H1 (cell line): ENCODE measurements around the gene SMG9. TPM values are rescaled to one million over a fixed set of nuclear protein-coding genes. Genes with fewer than 3 reads are reported as not detected.

Source experiments
- FOSL1 ChIP-seq: IDR thresholded peaks from 2 replicates; pipeline ENCODE4 v1.6.1; 2011; ENCODE audit warnings: mild to moderate bottlenecking, low read depth, low read length, moderate library complexity; ENCODE audit not compliant: insufficient read depth
- KDM5A ChIP-seq: fragments of 200-600 bp; IDR thresholded peaks from 2 replicates; pipeline ENCODE4 v1.7.1; 2012; ENCODE audit warnings: mild to moderate bottlenecking, low read length, inconsistent platforms, mixed read lengths
- NRF1 ChIP-seq: IDR thresholded peaks from 2 replicates; pipeline ENCODE4 v1.6.1; 2011; ENCODE audit warnings: mild to moderate bottlenecking, low read depth, low read length, improper control_type of control experiment
- polyA plus RNA-seq, 7 experiments: library from polyadenylated mRNA; depleted of rRNA in 3 of 7; stranded (reverse) in 5 of 7; unstranded in 2 of 7; fragments of >200 nt in 5 of 7; fragments of 200-250 nt in 2 of 7; gene quantifications; 1 replicate in 5 of 7; 2 replicates in 1 of 7; 4 replicates in 1 of 7; pipeline versions ENCODE4 v1.2.1 to v1.2.3, GENCODE V29; 2011 to 2013; ENCODE audit warnings: missing spikeins in 2 of 7, mixed read lengths in 2 of 7
- total RNA-seq: library from RNA; stranded (reverse); fragmentation: NEBNext Ultra II Directional; extraction: Animal tissue kit (Norgen Biotek cat#: 25700); gene quantifications from 2 replicates; pipeline ENCODE4 v1.2.1, GENCODE V29; 2021

Gene SMG9
- total and polyA plus RNA-seq, 2 of the 8 experiments (the other 6 are each of a cell fraction or from before 2014, with no cell fraction given), result 20.4 to 28.7 TPM

DNA sequence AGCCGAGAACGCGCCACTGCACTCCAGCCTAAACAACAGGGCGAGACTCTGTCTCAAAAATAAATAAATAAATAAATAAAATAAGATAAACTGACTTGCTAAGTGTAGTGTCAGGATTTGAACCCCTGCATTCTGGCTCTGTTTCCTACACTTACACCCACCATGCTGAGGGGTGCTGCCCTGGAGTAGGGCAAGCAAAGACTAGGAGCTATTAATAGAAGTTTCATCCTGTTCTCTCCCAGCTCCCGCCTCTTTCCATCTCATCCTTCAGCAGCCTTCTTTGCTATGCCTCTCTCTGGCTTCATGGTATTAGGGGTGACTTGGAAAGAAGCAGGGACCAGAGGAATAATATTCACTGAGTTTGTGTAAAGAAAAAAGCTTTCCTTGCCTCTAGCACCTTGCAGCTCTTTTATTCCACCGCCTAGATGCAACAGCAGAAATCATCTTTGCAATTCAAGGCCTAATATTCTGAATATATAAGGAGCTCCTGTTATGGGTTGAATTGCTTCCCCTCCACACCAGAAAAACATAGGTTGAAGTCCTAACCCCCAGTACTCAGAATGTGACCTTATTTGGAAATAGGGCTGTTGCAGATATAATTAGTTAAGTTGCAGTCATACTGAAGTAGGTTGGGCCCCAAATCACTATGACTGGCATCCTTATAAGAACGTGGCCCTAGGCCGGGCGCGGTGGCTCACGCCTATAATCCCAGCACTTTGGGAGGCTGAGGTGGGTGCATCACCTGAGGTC is 76.1 kb downstream of the SMG9 start (continued):
- TF ChIP-seq FOSL1 (no peak), NRF1 (no peak), KDM5A (no peak)

Other genes starting within 250 kb of the SMG9 start
- 18.6 and 19.9 TPM in 2 replicates for gene ETHE1, start 227.8 kb downstream of the SMG9 start, total RNA-seq
- gene ETHE1, start 227.8 kb downstream of the SMG9 start, polyA plus RNA-seq (2011; rRNA removed), result 92.7 and 96.0 TPM in 2 replicates
- not detected in 2 replicates for gene ZNF575, start 221.8 kb downstream of the SMG9 start, total RNA-seq
- gene ZNF575, start 221.8 kb downstream of the SMG9 start, polyA plus RNA-seq (2011; rRNA removed), result 0.05 and 0.16 TPM in 2 replicates
- gene XRCC1, start 179.4 kb downstream of the SMG9 start, total RNA-seq, result 42.5 and 48.5 TPM in 2 replicates
- gene XRCC1, start 179.4 kb downstream of the SMG9 start, polyA plus RNA-seq (2011; rRNA removed), result 44.4 and 57.9 TPM in 2 replicates
- gene PINLYP, start 179.2 kb downstream of the SMG9 start, total RNA-seq, result 7.5 and 9.2 TPM in 2 replicates
- 27.1 and 31.3 TPM in 2 replicates for gene PINLYP, start 179.2 kb downstream of the SMG9 start, polyA plus RNA-seq (2011; rRNA removed)
- gene IRGQ, start 158.8 kb downstream of the SMG9 start, total RNA-seq, result 39.9 and 42.9 TPM in 2 replicates
- gene IRGQ, start 158.8 kb downstream of the SMG9 start, polyA plus RNA-seq (2011; rRNA removed), result 10.5 and 16.0 TPM in 2 replicates
- gene ZNF576, start 158.4 kb downstream of the SMG9 start, total RNA-seq, result 13.6 and 14.7 TPM in 2 replicates
- 32.4 and 35.9 TPM in 2 replicates for gene ZNF576, start 158.4 kb downstream of the SMG9 start, polyA plus RNA-seq (2011; rRNA removed)
- 0.11 and 0.25 TPM in 2 replicates for gene SRRM5, start 142.9 kb downstream of the SMG9 start, total RNA-seq
- 0.06 and 0.16 TPM in 2 replicates for gene SRRM5, start 142.9 kb downstream of the SMG9 start, polyA plus RNA-seq (2011; rRNA removed)
- gene ZNF428, start 135.3 kb downstream of the SMG9 start, total RNA-seq, result 16.7 and 19.5 TPM in 2 replicates
- gene ZNF428, start 135.3 kb downstream of the SMG9 start, polyA plus RNA-seq (2011; rRNA removed), result 7.8 and 15.5 TPM in 2 replicates
- gene CADM4, start 115.1 kb downstream of the SMG9 start, total RNA-seq, result 23.1 and 25.0 TPM in 2 replicates
- gene CADM4, start 115.1 kb downstream of the SMG9 start, polyA plus RNA-seq (2011; rRNA removed), result 13.5 and 20.7 TPM in 2 replicates
- 22.9 and 23.0 TPM in 2 replicates for gene PLAUR, start 84.8 kb downstream of the SMG9 start, total RNA-seq
- 23.4 and 29.8 TPM in 2 replicates for gene PLAUR, start 84.8 kb downstream of the SMG9 start, polyA plus RNA-seq (2011; rRNA removed)
- gene IRGC, start 38.9 kb downstream of the SMG9 start, total RNA-seq, result not detected in 2 replicates
- gene IRGC, start 38.9 kb downstream of the SMG9 start, polyA plus RNA-seq (2011; rRNA removed), result not detected in 2 replicates
- 0.78 and 1.0 TPM in 2 replicates for gene KCNN4, start 26.0 kb upstream of the SMG9 start, total RNA-seq
- gene KCNN4, start 26.0 kb upstream of the SMG9 start, polyA plus RNA-seq (2011; rRNA removed), result 1.5 and 2.0 TPM in 2 replicates
- 0.59 and 0.74 TPM in 2 replicates for gene LYPD5, start 47.5 kb upstream of the SMG9 start, total RNA-seq
- 4.3 TPM in 2 replicates for gene LYPD5, start 47.5 kb upstream of the SMG9 start, polyA plus RNA-seq (2011; rRNA removed)
- 3.6 and 4.3 TPM in 2 replicates for gene ZNF283, start 72.4 kb upstream of the SMG9 start, total RNA-seq
- 1.1 and 1.6 TPM in 2 replicates for gene ZNF283, start 72.4 kb upstream of the SMG9 start, polyA plus RNA-seq (2011; rRNA removed)
- gene ZNF404, start 129.0 kb upstream of the SMG9 start, total RNA-seq, result 3.0 and 4.0 TPM in 2 replicates
- 0.41 and 0.60 TPM in 2 replicates for gene ZNF404, start 129.0 kb upstream of the SMG9 start, polyA plus RNA-seq (2011; rRNA removed)
- 13.1 and 16.2 TPM in 2 replicates for gene ZNF45, start 180.3 kb upstream of the SMG9 start, total RNA-seq
- gene ZNF45, start 180.3 kb upstream of the SMG9 start, polyA plus RNA-seq (2011; rRNA removed), result 4.6 and 4.8 TPM in 2 replicates
- 8.4 and 8.9 TPM in 2 replicates for gene ZNF221, start 196.3 kb upstream of the SMG9 start, total RNA-seq
- gene ZNF221, start 196.3 kb upstream of the SMG9 start, polyA plus RNA-seq (2011; rRNA removed), result 0.50 and 0.60 TPM in 2 replicates
- 8.6 and 9.0 TPM in 2 replicates for gene ZNF155, start 229.2 kb upstream of the SMG9 start, total RNA-seq
- 2.0 and 3.1 TPM in 2 replicates for gene ZNF155, start 229.2 kb upstream of the SMG9 start, polyA plus RNA-seq (2011; rRNA removed)
- gene ZNF230, start 248.0 kb upstream of the SMG9 start, total RNA-seq, result 2.5 and 3.6 TPM in 2 replicates
- 1.1 and 1.5 TPM in 2 replicates for gene ZNF230, start 248.0 kb upstream of the SMG9 start, polyA plus RNA-seq (2011; rRNA removed)